HG03565 (cell line): ENCODE measurements around the gene STX11.

Source experiments
- ATAC-seq: cut with Tn5 transposase; IDR thresholded peaks from one replicate; pipeline ENCODE4 v1.9.1; 2021; ENCODE audit warnings: mild to moderate bottlenecking, moderate library complexity; ENCODE audit not compliant: unreplicated experiment

STX11 gene

DNA sequence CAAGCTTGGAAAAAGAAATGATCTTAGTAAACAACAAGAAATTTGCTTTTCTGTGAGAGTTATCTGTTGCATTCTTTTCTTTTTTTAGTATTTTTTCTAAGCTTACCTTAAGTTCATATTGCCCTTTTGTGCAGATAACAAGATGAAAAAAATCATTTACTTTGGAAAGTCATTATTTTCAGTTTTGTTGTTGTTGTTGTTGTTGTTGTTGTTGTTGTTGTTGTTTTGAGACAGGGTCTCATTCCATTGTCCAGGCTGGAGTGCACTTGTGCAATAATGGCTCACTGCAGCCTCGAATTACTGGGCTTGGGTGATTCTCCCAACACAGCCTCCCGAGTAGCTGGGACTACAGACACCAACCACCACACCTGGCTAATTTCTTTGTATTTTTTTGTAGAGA, 8.8 kb upstream of the STX11 start:
- ATAC-seq, result no peak

DNA sequence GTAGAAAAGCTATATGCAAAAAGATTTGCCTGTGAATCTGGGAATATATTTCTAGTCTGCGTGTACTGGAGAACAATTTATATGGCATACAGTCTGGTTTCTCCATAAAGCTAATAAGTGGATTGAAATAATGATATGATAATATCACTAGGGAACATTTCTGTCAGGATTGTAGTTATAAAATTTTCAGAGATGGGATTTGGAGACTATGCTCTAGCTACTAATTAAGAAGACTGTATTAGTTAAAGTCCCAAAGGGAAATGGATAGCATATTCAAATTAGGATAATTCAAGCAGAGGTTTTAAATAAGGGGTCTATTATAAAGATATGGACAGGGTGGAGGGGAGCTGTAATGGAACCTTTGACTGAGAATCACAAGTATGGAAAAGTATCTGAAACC, 7.2 kb upstream of the STX11 start:
- no peak for ATAC-seq

GRCh38 chr6:144143878-144144277, 6.4 kb upstream of the STX11 start:
- ATAC-seq, result no peak

DNA sequence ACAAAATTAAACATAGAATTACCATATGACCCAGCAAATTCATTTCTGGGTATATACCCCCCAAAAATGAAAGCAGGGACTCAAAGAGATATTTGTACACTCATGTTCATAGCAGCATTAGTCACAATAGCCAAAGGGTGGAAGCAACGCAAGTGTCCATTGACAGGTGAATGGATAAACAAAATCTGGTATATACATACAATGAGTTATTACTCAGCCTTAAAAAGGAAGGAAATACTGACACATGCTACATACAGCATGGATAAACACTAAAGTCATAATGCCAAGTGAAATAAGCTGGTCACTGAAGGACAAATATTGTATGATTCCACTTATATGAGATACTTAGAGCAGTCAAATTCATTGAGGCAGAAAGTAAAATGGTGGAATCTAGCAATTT, 5.3 kb upstream of the STX11 start:
- ATAC-seq, result no peak

DNA sequence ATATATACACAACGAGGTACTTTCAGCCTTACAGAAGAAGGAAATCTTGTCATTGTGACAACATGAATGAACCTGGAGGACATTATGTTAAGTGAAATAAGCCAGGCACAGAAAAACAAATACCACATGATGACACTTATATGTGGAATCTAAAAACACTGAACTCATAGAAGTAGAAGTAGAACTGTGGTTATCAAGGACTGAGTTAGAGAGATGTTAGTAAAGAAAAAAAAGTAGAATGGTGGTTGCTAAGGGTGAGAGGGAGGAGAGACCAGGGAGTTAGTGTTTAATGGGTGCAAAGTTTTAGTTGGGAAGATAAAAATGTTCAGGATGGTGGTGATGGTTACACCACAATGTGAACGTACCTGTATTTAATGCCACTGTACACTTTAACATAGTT, 4.8 kb upstream of the STX11 start:
- ATAC-seq, result no peak

GRCh38 chr6:144148886-144149285, 1.4 kb upstream of the STX11 start:
- no peak for ATAC-seq

DNA sequence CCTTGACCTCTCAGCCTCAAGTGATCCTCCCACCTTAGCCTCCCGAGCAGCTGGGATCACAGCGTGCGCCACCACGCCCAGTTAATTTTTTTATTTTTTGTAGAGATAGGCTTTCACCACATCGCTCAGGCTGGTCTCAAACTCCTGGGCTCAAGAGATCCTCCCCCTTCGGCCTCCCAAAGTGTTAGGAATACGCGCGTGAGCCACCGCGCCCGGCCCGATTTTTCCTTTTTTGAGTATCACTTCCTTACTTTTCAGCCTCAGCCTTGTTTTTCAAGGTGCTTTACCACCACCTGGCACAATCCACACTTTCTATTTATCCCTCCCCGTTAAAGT, 791 bp upstream of the STX11 start:
- no peak for ATAC-seq

- ATAC-seq, result peak; percentile 49
Observed at GRCh38 chr6:144150710-144151657, 667 bp downstream of the STX11 start.

- ATAC-seq, result no peak
Observed at GRCh38 chr6:144152334-144152900, 2.1 kb downstream of the STX11 start.

GRCh38 chr6:144153260-144153659, 2.9 kb downstream of the STX11 start:
- ATAC-seq, result no peak

DNA sequence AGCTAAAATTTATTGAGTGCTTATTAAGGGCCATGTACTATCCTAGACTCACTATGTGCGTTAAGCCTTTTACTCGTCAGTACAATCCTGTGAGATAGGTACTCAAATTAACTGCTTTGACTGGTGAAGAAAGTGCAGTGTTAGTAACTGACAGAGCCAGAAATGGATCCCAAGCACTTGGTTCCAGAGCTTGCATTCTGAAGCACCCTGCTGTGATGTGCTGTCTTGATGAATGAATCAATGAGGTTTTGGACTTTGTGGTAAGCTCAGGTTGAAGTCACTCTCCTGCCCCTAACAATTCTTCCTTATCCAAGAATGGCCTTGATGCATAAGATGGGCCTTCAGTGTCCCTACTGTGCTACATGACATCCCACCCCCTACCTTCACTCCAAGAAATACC, 3.7 kb downstream of the STX11 start:
- ATAC-seq, result no peak

GRCh38 chr6:144155529-144155928, 5.2 kb downstream of the STX11 start:
- peak; percentile 53 for ATAC-seq

GRCh38 chr6:144156338-144156737, 6.0 kb downstream of the STX11 start:
- ATAC-seq, result peak; percentile 28

GRCh38 chr6:144156991-144157390, 6.7 kb downstream of the STX11 start:
- ATAC-seq, result no peak

GRCh38 chr6:144158133-144158532, 7.8 kb downstream of the STX11 start:
- ATAC-seq, result no peak

DNA sequence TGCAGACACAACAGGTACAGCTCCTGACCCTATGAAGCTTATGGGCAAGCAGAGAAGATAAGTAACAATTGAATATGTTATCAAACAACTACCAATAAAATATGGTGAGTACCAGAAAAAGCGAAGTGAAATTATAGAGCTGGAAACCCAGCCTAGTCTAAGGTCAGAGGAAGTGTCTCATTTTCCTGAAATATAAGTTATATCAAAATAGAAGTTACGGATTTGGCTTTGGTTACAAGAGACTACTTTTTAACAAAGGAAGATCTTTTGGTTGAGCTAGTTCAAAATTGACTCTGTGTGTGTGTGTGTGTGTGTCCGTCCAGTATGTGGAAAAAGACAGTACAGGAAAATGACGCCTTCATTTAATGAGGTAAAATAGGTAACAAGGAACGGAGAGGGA, 8.9 kb downstream of the STX11 start:
- no peak for ATAC-seq

GRCh38 chr6:144159742-144160141, 9.4 kb downstream of the STX11 start:
- no peak for ATAC-seq

GRCh38 chr6:144160431-144161005, 10.2 kb downstream of the STX11 start:
- ATAC-seq, result no peak

- ATAC-seq, result no peak
Observed at GRCh38 chr6:144161975-144162374, 11.7 kb downstream of the STX11 start.

DNA sequence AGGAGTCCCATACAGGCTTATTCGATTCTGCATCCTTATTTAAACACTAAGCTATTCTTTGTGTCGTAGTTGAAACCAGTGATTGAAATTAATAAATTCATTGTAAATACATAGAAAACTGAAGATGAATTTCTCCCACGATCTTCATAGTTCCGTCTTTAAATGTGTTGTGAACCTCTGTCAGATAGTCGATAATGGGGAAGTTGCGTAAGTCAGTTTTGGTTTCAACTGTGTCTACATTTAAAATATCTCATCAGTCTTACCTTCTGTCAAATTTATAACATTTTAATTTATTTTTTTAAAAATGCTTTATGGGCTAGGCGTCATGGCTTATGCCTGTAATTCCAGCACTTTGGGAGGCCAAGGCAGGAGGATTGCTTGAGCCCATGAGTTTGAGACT, 12.7 kb downstream of the STX11 start:
- peak; percentile 76 for ATAC-seq

DNA sequence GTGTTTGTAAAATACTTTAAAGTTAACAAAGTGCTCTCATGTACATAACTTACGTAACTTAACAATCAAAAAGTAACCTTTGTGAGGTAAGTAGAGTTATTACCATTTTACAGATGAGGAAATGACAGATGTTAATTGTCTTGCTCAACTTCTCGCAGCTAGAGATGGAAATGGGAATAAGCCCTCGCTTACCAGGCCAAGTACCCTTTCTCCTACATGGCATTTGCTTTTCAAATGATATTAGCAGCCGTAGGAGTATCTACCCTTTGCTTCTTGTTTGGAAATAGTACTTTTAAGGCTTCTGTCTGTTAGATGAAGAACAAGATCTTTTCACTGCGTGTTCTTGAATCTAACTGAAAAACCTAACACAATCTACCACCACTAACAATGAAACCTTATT, 15.5 kb downstream of the STX11 start:
- ATAC-seq, result no peak

GRCh38 chr6:144170044-144170443, 19.7 kb downstream of the STX11 start:
- ATAC-seq, result no peak
